Breast epithelium (tissue), 3 donors: Measurements from ENCODE around the gene NACC2.

ENCODE experiments used
- CTCF ChIP-seq, 3 donors: fragments of 450-650 bp; IDR thresholded peaks; one replicate each; pipeline ENCODE4 v1.5.1; 2016 to 2017; ENCODE audit warnings: antibody characterized with exemption in 3 of 3, mild to moderate bottlenecking in 3 of 3, moderate library complexity in 3 of 3
- POLR2A ChIP-seq: fragments of 450-650 bp; IDR thresholded peaks from one replicate; pipeline ENCODE4 v1.6.1; 2016; ENCODE audit warnings: antibody characterized with exemption, mild to moderate bottlenecking, moderate library complexity
- POLR2AphosphoS5 ChIP-seq, 3 donors: sonication (generic); formaldehyde crosslinking; IDR thresholded peaks; one replicate each; pipeline ENCODE4 v1.6.1; 2017; ENCODE audit warnings: antibody characterized with exemption in 3 of 3

- no peak for TF ChIP-seq CTCF (IDR thresholded peaks at IDR 0.05)
- no peak for TF ChIP-seq POLR2AphosphoS5 (IDR thresholded peaks at IDR 0.05)
- TF ChIP-seq POLR2A = no peak
Observed at GRCh38 chr9:136142414-136142796, 47.3 kb upstream of the NACC2 start.
